Dedifferentiated amniotic fluid mesenchymal stem cell (primary cell): Measurements from ENCODE around the gene JAKMIP1.
"Not testable (repeated sequence)": the region's sequence is repeated elsewhere in the genome, so short reads cannot be mapped to it uniquely, and the experiment has no call there.

Source experiments
- DNase-seq: peaks from one replicate; pipeline ENCODE4 v3.0.0-alpha.2; 2016; ENCODE audit errors: extremely low spot score

The JAKMIP1 gene

GRCh38 chr4:6143603-6144181 is 56.7 kb downstream of the JAKMIP1 start:
- no peak for DNase-seq

- no peak for DNase-seq
Observed at GRCh38 chr4:6142935-6143602, 57.3 kb downstream of the JAKMIP1 start.

DNA sequence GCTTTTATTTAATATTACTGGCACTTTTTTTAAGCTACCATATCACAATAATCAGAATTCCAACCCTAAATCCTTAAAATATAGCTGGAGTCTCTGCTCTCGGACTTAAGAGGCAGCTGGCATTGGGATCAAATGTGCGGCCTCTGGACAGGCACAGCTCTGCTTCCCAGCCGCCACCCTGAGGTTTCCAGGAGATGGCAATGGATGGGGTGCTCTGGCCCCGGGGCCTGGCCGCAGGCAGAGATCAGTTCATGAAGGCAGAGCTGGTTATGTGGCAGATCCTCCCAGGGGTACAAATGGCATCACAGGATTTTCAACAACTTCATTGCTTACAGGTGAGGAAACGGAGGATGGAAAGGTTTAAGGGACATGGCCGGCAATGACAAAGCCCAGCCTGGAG is 57.8 kb downstream of the JAKMIP1 start:
- DNase-seq, result no peak

DNA sequence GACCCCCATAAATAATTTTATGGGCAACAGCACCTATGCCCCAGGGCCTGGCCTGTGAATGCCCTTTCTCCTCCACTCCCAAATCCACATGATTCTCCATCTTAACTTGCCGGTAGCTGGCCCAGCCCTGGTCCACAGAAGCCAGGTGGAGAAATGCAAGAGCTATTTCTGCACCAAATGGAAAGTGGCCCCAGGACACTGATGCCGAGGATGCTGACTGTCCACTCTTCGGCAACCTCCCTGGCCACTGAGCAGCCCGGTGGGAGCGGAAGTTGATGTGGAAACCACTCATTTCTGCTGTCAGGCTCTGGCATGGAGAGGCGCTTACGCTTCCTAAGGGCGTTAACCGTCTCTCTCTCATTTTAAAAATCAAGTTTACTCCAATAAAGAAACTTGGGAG is 58.8 kb downstream of the JAKMIP1 start:
- DNase-seq, result no peak

- not testable (repeated sequence) for DNase-seq
Observed at GRCh38 chr4:6141021-6141420, 59.3 kb downstream of the JAKMIP1 start.

GRCh38 chr4:6137747-6138135 is 62.6 kb downstream of the JAKMIP1 start:
- DNase-seq, result no peak

GRCh38 chr4:6137027-6137746 is 63.2 kb downstream of the JAKMIP1 start:
- no peak for DNase-seq

- DNase-seq, result no peak
Observed at GRCh38 chr4:6134612-6135220, 65.6 kb downstream of the JAKMIP1 start.

- DNase-seq, result no peak
Observed at GRCh38 chr4:6132716-6133115, 67.6 kb downstream of the JAKMIP1 start.

DNA sequence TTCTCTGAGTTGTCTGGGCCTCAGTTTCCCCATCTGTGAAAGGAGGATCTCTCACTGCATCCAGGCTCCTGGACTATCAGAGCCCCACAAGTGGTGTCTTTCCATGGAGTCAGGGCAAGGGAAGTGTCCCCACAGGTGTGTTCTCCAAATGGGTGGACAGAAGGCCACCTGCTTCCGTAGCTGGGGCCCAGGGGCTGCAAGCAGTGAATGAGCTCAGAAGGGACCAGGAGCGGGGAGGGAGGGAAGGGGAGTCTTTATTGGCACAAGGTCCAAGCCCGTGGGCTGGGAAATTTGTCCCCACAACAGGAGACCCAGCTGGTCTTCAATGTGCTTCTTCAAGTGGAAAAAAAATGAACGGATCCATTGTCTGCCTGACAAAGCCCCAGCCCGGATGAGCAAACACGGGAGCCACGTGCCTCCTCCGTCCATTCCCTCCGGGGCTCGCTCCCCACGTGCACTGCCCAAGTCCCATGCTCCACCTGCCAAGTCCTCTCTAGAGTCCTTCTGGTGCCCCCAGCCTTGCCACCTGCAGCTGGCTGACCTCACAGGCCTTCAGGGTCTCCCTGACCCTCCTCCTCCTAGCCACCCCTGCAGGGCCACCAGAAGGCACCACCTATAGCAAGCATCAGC is 72.0 kb downstream of the JAKMIP1 start:
- DNase-seq, result no peak

GRCh38 chr4:6126971-6127745 is 73.2 kb downstream of the JAKMIP1 start:
- DNase-seq, result no peak

DNA sequence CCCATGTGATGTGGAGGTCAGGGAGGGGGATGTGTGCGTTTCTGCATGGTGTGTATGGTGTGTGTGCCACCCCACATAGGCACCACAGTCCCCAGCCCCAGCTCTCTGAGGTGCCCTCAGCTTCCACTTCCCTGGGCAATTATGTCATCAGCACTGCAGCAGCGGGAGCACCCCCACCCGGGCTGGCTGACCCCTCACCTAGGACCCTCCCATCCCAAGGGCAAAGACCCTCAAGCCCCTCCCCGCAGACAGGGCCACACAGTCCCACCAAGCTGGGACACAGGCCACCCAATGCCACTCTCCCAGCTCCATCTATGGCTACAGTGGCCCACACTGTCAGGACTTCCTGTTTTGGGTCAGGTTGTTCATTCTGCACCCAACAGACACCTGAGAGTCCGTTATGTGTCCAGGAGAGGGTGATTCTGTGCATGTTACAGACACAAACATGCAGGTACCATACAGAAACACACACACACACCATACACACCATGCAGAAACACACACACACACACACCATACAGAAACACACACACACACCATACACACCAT is 75.2 kb downstream of the JAKMIP1 start:
- no peak for DNase-seq

DNA sequence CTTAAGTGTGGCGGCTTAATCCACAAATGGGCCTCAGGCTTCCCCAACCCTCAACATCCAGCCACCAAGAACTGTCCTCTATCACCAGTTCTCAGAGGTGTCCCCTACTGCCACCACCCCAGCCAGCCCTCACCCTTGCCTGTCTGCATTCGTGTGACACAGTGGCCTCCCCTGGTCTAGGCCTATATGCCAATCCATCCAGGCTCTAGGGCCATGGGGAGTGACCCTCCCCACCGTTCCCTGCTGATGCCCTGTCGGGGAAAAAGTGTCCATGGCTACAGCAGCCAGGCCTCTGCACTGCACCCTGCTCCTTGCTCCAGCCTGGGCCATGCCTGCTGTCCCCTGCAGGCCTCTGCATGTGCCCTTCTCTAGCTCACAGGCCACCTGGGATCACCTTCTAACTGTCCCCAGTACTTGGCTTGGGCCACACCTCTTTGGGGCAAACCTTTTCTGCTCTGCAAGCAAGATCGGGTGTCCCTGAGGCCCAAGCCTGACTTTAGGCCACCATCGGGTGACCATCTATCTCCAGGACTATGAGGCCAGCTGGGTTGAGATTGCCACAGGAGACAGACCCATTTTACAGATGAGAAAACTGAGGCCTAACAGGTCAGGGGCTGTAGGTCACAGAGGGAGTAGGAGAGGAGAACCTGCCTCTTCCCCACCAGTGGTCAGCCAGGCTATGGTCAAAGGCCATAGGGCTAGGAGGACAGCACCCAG is 75.8 kb downstream of the JAKMIP1 start:
- DNase-seq, result no peak

- DNase-seq, result no peak
Observed at GRCh38 chr4:6123976-6124375, 76.4 kb downstream of the JAKMIP1 start.

DNA sequence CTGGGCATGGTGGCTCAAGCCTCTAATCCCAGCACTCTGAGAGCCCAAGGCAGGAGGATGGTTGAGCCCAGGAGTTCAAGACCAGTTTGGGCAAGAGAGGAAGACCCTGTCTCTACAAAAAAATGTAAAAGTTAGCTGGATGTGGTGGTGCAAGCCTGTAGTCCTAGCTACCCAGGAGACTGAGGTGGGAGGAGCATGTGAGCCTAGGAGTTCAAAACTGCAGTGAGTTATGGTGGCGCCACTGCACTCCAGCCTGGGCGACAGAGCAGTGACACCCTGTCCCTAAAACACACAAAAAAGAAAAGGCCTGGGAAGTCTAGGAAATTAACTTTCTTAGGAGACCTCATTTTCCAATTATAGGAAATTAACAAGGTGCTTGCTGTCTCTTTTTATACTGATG is 76.8 kb downstream of the JAKMIP1 start:
- DNase-seq, result no peak

DNA sequence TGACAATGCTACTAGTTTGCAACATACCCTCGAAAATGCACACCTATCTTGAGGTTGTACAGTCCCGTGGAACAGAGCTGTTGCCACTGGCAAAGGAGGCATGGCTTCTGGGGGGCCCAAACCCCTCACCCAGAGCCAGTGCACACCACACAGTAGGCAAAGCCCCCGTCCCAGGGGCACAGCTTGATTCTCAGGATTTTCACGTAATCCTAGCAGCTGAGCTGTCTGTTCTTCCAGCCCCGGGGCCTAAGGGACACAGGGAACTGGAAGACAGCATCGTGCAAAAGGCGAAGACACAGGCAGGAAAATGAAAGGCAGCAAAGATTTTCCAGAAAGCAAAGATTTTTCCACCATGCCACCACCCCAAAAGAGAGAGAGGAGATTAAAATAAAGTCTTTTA is 77.2 kb downstream of the JAKMIP1 start:
- no peak for DNase-seq

GRCh38 chr4:6122496-6122895 is 77.9 kb downstream of the JAKMIP1 start:
- no peak for DNase-seq

DNA sequence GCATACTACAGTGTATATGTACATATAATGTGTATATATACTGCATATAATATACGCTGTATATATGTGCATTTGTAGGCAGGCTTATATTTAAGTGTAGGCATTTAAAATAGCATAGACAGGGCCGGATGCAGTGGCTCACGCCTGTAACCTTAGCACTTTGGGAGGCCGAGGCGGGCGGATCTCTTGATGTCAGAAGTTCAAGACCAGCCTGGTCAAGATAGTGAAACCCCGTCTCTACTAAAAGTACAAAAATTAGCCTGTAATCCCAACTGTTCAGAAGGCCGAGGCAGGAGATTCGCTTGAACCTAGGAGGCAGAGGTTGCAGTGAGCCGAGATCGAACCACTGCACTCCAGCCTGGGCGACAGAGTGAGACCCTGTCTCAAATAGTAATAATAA is 78.4 kb downstream of the JAKMIP1 start:
- no peak for DNase-seq

GRCh38 chr4:6121276-6121850 is 79.0 kb downstream of the JAKMIP1 start:
- no peak for DNase-seq

DNA sequence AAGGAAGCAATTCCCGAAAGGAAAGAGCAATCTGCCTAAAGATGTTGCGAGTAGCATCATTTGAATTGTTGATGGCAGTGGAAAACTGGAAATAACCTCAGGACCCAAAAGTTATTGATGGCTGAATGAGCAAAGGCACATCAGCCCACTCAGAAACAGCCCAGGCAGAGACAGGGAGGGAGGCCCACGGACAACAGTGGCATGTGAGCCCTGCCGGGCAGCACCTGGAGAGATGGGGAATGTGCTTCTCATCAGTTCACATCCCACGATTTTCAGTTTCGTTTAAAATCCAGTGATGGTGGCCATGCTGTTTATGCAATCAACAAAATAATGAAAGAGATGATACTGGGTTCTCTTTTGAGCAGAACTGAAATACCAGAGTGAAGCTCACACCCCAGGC is 80.0 kb downstream of the JAKMIP1 start:
- DNase-seq, result no peak
